ENCODE results near the gene XYLB.

Gene XYLB

DNA sequence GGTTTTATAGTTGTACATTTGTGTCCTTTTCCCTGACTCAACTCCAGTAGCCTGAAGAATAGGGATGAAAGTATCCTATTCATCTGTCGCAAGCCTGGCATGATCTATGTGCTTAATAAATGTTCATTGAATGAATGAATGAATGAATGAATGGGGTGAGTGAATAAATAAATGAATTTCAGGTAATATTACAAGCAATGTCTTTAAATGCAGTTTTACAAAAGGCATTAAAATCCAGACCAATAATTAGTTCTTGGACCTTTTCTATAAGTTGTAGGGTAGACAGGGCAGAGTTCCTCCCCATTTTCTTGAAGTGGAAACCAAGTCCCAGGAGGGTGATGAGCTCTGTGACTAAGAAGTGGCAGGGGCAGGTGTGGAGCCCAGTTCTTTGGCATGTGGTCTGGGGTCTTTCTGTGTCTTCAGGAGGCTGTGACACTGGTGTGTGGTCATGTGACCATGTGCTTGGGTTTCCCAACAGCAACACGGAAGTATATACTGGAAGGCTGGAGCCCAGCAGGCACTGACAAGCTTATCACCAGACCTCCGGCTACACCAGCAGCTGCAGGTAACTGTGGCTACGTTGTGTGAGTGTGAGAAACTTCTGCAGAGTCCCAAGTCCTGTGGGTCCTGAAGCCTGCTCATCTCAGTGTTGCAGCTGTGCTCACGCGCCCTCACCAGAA is 18.3 kb downstream of the XYLB start:
- DNase-seq (ENCODE audit: low read depth in 2 of 2), result no peak

DNA sequence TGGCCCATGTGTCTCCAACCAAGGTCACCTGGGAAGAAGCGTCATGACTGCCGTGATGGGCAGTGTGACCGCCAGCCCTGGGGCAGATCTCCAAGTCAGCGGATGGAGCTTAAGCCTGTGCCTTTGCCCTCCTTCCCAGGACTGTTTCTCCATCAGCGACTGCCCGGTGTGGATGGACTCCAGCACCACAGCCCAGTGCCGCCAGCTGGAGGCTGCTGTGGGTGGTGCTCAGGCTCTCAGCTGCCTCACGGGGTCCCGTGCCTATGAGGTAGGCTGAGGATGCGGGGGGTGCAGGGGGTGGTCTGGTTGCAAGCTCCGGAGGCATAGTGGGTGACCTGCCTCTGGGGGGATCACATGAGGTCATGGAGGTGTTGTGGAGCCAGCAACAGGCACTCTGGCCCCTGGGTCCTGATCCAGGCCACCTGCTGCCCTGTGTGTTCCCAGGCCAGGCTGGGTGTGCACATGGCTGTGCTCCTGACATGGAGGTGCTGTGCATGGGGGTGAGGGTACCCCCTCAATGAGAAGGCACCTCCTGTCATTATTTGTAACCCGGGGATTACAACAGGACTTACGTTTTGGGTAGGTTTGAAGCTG is 19.0 kb downstream of the XYLB start:
- no peak for DNase-seq (ENCODE audit: low read depth in 2 of 2)

GRCh38 chr3:38366082-38366481 is 19.5 kb downstream of the XYLB start:
- DNase-seq (ENCODE audit: low read depth in 2 of 2), result no peak

GRCh38 chr3:38367779-38368178 is 21.2 kb downstream of the XYLB start:
- no peak for DNase-seq (ENCODE audit: low read depth in 2 of 2)

- no peak for DNase-seq (ENCODE audit: low read depth in 2 of 2)
These were observed 21.7 kb downstream of the XYLB start for GRCh38 chr3:38368238-38368637.

- DNase-seq (ENCODE audit: low read depth in 2 of 2), result no peak
These were observed 22.6 kb downstream of the XYLB start for GRCh38 chr3:38369186-38369585.

GRCh38 chr3:38370149-38370548 is 23.6 kb downstream of the XYLB start:
- no peak for DNase-seq (ENCODE audit: low read depth in 2 of 2)

GRCh38 chr3:38370861-38371260 is 24.3 kb downstream of the XYLB start:
- no peak for DNase-seq (ENCODE audit: low read depth in 2 of 2)

DNA sequence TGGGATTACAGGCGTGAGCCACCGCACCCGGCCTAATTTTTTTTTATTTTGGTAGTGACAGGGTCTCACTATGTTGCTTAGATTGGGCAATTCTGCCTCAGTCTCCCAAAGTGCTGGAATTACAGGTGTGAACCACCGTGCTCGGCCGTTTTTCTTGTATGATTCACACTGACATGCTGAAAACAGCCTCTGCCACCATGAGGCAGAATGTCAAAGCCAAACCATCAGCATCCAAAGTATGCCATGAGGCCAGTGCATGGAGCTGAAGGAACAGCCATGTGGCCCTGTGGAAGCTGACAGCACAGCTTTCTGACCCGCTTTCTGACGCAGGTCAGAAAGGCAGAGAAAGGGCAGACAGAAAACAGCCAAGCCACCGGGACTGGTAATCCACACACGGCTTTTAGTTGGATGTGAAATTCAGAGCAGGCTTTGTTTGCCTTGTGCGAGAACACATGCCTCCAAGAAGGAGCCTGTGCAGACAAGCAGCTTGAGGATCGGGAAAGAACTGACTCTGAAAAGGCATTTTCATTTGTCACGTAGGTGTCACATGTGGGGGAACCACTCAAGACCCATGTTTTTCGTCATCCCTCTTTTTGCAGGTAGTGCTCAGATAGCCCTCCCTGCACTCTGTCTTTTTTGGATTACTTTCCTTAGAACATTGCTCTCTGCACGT is 25.1 kb downstream of the XYLB start:
- DNase-seq (ENCODE audit: low read depth in 2 of 2), result no peak

GRCh38 chr3:38372214-38372601 is 25.6 kb downstream of the XYLB start:
- no peak for DNase-seq (ENCODE audit: low read depth in 2 of 2)

DNA sequence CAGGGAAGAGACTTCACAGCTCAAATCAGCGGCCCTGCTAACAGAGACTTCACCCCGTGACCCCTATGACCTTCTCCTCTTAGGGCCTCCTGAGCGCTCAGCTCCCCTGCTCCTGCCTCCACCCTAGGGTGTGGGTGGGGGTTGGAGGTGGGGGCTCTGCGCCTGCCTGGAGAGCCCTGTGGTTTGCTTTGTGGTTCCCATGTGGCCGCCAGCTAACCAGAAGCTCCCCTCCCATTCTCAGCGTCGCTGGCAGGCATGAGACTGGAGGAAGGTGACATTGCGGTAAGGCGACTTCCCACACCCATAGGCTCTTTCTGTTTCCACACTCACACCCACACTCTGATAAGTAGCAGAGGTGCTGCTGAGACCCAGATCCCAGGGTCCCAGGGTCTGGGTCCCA is 27.6 kb downstream of the XYLB start:
- peak; percentile 17 to 38 for DNase-seq (ENCODE audit: low read depth in 2 of 2)

- DNase-seq (ENCODE audit: low read depth in 2 of 2), result no peak
These were observed 28.5 kb downstream of the XYLB start for GRCh38 chr3:38375072-38375471.

DNA sequence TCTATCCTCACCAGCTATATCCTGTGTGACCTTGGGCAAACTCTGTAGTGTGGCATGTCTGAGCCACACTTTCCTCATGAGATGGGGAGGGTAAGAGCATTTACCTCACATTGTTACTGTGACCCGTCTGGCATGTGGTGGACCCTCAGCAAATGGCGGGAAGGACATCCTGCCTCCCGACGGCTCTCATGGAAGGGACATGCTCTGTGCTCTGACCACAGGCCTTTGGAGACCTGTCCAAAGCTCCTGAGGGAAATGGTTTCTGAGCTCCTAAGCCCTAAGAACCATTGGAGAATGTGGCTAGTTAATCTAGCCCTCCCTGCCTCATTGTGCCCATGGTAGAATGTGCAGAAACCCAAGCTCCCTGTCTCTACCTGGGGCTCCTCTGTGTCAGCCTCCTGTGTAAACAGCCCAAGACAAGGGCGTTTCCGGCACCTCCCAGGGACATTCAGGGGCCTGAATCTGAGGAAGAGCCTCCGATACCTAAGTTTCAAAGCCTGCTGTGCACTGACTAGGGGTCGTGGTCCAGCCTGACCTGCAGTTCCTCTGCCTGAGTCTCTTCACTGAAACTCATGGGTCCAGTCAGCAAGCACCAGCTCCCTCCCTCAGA is 29.0 kb downstream of the XYLB start:
- no peak for DNase-seq (ENCODE audit: low read depth in 2 of 2)

- DNase-seq (ENCODE audit: low read depth in 2 of 2), result no peak
These were observed 29.7 kb downstream of the XYLB start for GRCh38 chr3:38376098-38376816.

GRCh38 chr3:38379201-38379770 is 32.7 kb downstream of the XYLB start:
- no peak for DNase-seq (ENCODE audit: low read depth in 2 of 2)

- no peak for DNase-seq (ENCODE audit: low read depth in 2 of 2)
These were observed 36.0 kb downstream of the XYLB start for GRCh38 chr3:38382506-38383080.

- DNase-seq (ENCODE audit: low read depth in 2 of 2), result no peak
These were observed 36.7 kb downstream of the XYLB start for GRCh38 chr3:38383156-38383875.

GRCh38 chr3:38386992-38387750 is 40.6 kb downstream of the XYLB start:
- no peak for DNase-seq (ENCODE audit: low read depth in 2 of 2)

- no peak for DNase-seq (ENCODE audit: low read depth in 2 of 2)
These were observed 41.3 kb downstream of the XYLB start for GRCh38 chr3:38387862-38388261.

- DNase-seq (ENCODE audit: low read depth in 2 of 2), result no peak
These were observed 46.1 kb downstream of the XYLB start for GRCh38 chr3:38392604-38393163.
